OCI-LY1 (cell line): ENCODE results near the gene TMEM213.

Experiments used
- H2AFZ ChIP-seq: fragments of 200-600 bp; sonication (generic), shearing (Covaris generic); 2 replicates; pipeline ENCODE4 v1.6.0; 2014; ENCODE audit warnings: antibody characterized with exemption, mild to moderate bottlenecking, low read length
- H3F3A ChIP-seq: fragments of 200-600 bp; sonication (generic), shearing (Covaris generic); 2 replicates; pipeline ENCODE4 v1.6.0; 2014; ENCODE audit warnings: mild to moderate bottlenecking, antibody characterized with exemption, low read length, moderate library complexity; ENCODE audit not compliant: insufficient read depth
- H3K27ac ChIP-seq: fragments of 200-600 bp; sonication (generic); 2 replicates; pipeline ENCODE4 v1.5.1; 2014; ENCODE audit warnings: low read length, mixed run types, mild to moderate bottlenecking, low read depth; ENCODE audit not compliant: poor library complexity, severe bottlenecking
- H3K27me3 ChIP-seq: fragments of 200-600 bp; sonication (generic); 2 replicates; pipeline ENCODE4 v1.6.0; 2014; ENCODE audit warnings: antibody characterized with exemption, mild to moderate bottlenecking, low read length, moderate library complexity; ENCODE audit not compliant: insufficient read depth
- H3K36me3 ChIP-seq: fragments of 200-600 bp; sonication (generic); 2 replicates; pipeline ENCODE4 v1.6.1; 2014; ENCODE audit warnings: mild to moderate bottlenecking, antibody characterized with exemption, low read length, moderate library complexity, mixed read lengths; ENCODE audit not compliant: insufficient read depth
- H3K4me1 ChIP-seq: fragments of 200-600 bp; sonication (generic); 2 replicates; pipeline ENCODE4 v1.5.1; 2014; ENCODE audit warnings: mild to moderate bottlenecking, low read length, moderate library complexity; ENCODE audit not compliant: insufficient read depth, severe bottlenecking
- H3K4me2 ChIP-seq: fragments of 200-600 bp; sonication (generic), shearing (Covaris generic); 2 replicates; pipeline ENCODE4 v1.6.1; 2014; ENCODE audit warnings: low read length
- H3K4me3 ChIP-seq: fragments of 200-600 bp; sonication (generic); 2 replicates; pipeline ENCODE4 v1.5.1; 2014; ENCODE audit warnings: low read length, low read depth, mild to moderate bottlenecking, mixed read lengths; ENCODE audit not compliant: poor library complexity, severe bottlenecking
- H3K79me2 ChIP-seq: fragments of 200-600 bp; shearing (Covaris generic); 2 replicates; pipeline ENCODE4 v1.6.1; 2016; ENCODE audit warnings: mixed run types, low read length, mixed read lengths; ENCODE audit not compliant: insufficient read depth
- H3K9ac ChIP-seq: fragments of 200-600 bp; sonication (generic), shearing (Covaris generic); 2 replicates; pipeline ENCODE4 v1.6.1; 2014; ENCODE audit warnings: mild to moderate bottlenecking, low read length, mixed read lengths
- H3K9me2 ChIP-seq: fragments of 200-600 bp; sonication (generic), shearing (Covaris generic); 2 replicates; pipeline ENCODE4 v1.6.1; 2014; ENCODE audit warnings: low read depth, mild to moderate bottlenecking, low read length, mixed read lengths
- H3K9me3 ChIP-seq: fragments of 200-600 bp; shearing (Covaris generic); 2 replicates; pipeline ENCODE4 v1.6.1; 2014; ENCODE audit warnings: low read length, mixed read lengths
- H4K20me1 ChIP-seq: fragments of 200-600 bp; sonication (generic), shearing (Covaris generic); 2 replicates; pipeline ENCODE4 v1.6.0; 2016; ENCODE audit warnings: mild to moderate bottlenecking, low read length; ENCODE audit not compliant: insufficient read depth
- CTCF ChIP-seq: fragments of 200-600 bp; sonication (generic), shearing (Covaris generic); IDR thresholded peaks from 2 replicates; pipeline ENCODE4 v1.5.1; 2017; ENCODE audit warnings: mild to moderate bottlenecking, antibody characterized with exemption, low read length, moderate library complexity, mixed read lengths
- EZH2 ChIP-seq: fragments of 200-600 bp; sonication (generic), shearing (Covaris generic); IDR thresholded peaks from 2 replicates; pipeline ENCODE4 v1.8.0; 2017; ENCODE audit warnings: borderline replicate concordance, mixed run types, mild to moderate bottlenecking, antibody characterized with exemption, low read length, moderate library complexity, mixed read lengths

Gene TMEM213

GRCh38 chr7:138873220-138873892, 75.6 kb downstream of the TMEM213 start:
- H3F3A ChIP-seq = no peaks in the 10 kb centered on the region
- H3K4me1 ChIP-seq = no peaks in the 10 kb centered on the region
- no peaks in the 10 kb centered on the region for H3K9me2 ChIP-seq
- H3K9me3 ChIP-seq = no peaks in the 10 kb centered on the region
- H3K27ac ChIP-seq = no peak overlapping the region
- H2AFZ ChIP-seq = no peak overlapping the region
- no peak overlapping the region for H3K9ac ChIP-seq
- H3K4me2 ChIP-seq = no peak overlapping the region
- TF ChIP-seq EZH2 = no peak
- no peak for TF ChIP-seq CTCF
- H4K20me1 ChIP-seq = no peaks in the 10 kb centered on the region
- H3K36me3 ChIP-seq = no peaks in the 10 kb centered on the region
- no peaks in the 10 kb centered on the region for H3K79me2 ChIP-seq
- no peaks in the 10 kb centered on the region for H3K27me3 ChIP-seq
- H3K4me3 ChIP-seq = no peak overlapping the region

GRCh38 chr7:138875794-138876193, 78.0 kb downstream of the TMEM213 start:
- H3F3A ChIP-seq = no peaks in the 10 kb centered on the region
- H3K9ac ChIP-seq = no peak overlapping the region
- no peaks in the 10 kb centered on the region for H3K9me3 ChIP-seq
- H4K20me1 ChIP-seq = no peaks in the 10 kb centered on the region
- no peak overlapping the region for H3K4me3 ChIP-seq
- H3K27me3 ChIP-seq = no peaks in the 10 kb centered on the region
- no peak overlapping the region for H2AFZ ChIP-seq
- H3K36me3 ChIP-seq = no peaks in the 10 kb centered on the region
- H3K9me2 ChIP-seq = no peaks in the 10 kb centered on the region
- H3K4me1 ChIP-seq = no peaks in the 10 kb centered on the region
- H3K79me2 ChIP-seq = no peaks in the 10 kb centered on the region
- H3K27ac ChIP-seq = no peak overlapping the region
- H3K4me2 ChIP-seq = no peak overlapping the region
- TF ChIP-seq CTCF = no peak
- TF ChIP-seq EZH2 = no peak

- H3K4me2 ChIP-seq = no peak overlapping the region
Observed at GRCh38 chr7:138876326-138876725, 78.5 kb downstream of the TMEM213 start.

More at GRCh38 chr7:138876326-138876725, 78.5 kb downstream of the TMEM213 start:
- H3K36me3 ChIP-seq = no peaks in the 10 kb centered on the region
- no peaks in the 10 kb centered on the region for H3K9me3 ChIP-seq
- H3K27ac ChIP-seq = no peak overlapping the region
- H3K79me2 ChIP-seq = no peaks in the 10 kb centered on the region
- no peaks in the 10 kb centered on the region for H4K20me1 ChIP-seq
- no peaks in the 10 kb centered on the region for H3K27me3 ChIP-seq
- no peak for TF ChIP-seq EZH2
- no peak for TF ChIP-seq CTCF
- no peaks in the 10 kb centered on the region for H3K9me2 ChIP-seq
- H3K4me3 ChIP-seq = no peak overlapping the region
- no peak overlapping the region for H2AFZ ChIP-seq
- no peaks in the 10 kb centered on the region for H3K4me1 ChIP-seq
- H3F3A ChIP-seq = no peaks in the 10 kb centered on the region
- no peak overlapping the region for H3K9ac ChIP-seq
